Choroid plexus epithelial cell (primary cell): Measurements from ENCODE around the gene PAXX.

ENCODE experiments used
- DNase-seq: peaks from one replicate; pipeline ENCODE4 v3.0.0-alpha.2; 2010; ENCODE audit warnings: low read depth
- H3K4me3 ChIP-seq: 2 replicates; pipeline ENCODE4 v1.5.1; 2011; ENCODE audit warnings: low read depth, mild to moderate bottlenecking, control low read depth, low read length, moderate library complexity
- TF ChIP-seq, protein P1 (sequence below): conservative IDR thresholded peaks from 2 replicates; pipeline ENCODE4 v1.5.1; 2011; ENCODE audit warnings: low read depth, mild to moderate bottlenecking, control low read depth, inconsistent platforms, low read length, moderate library complexity

Gene PAXX

DNA sequence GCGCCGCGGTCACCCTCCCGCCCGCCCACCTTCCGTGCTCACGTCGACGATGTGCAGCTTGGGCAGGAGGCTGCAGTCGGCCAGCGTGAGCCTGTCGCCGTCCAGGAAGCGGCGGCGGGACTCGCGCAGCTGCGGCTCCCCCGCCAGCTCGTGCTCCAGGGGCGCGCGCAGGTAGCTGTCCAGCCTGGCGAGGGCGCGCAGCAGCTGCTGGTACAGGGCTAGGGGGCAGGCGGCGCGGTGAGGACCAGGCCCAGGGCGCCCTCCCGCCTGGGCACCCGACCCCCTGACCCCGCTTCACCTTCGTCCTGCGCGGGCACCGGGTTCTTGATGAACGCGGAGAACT is 2.6 kb downstream of the PAXX start:
- H3K4me3 ChIP-seq, result no peak overlapping the region
- DNase-seq, result no peak
- TF ChIP-seq, protein P1, sequence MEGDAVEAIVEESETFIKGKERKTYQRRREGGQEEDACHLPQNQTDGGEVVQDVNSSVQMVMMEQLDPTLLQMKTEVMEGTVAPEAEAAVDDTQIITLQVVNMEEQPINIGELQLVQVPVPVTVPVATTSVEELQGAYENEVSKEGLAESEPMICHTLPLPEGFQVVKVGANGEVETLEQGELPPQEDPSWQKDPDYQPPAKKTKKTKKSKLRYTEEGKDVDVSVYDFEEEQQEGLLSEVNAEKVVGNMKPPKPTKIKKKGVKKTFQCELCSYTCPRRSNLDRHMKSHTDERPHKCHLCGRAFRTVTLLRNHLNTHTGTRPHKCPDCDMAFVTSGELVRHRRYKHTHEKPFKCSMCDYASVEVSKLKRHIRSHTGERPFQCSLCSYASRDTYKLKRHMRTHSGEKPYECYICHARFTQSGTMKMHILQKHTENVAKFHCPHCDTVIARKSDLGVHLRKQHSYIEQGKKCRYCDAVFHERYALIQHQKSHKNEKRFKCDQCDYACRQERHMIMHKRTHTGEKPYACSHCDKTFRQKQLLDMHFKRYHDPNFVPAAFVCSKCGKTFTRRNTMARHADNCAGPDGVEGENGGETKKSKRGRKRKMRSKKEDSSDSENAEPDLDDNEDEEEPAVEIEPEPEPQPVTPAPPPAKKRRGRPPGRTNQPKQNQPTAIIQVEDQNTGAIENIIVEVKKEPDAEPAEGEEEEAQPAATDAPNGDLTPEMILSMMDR, result no peak

DNA sequence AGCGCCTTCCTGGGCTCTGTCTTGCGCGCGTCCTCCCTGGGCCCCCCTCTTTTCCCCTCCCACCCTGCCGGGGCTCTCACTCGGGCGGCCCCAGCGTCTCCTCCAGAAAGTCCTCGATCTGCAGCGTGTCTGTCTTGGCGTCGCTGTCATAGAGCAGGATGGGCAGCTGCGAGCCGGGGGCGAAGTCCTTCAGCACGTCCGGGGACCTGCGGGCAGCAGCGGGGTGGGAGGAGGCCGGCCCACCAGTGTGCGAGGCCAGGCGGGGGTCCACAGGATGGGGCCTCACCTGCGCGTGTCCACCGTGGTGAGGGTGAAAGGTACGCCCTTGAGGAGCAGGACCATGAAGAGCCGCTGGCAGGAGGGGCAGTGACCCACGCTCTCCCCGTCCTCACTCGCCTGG is 3.1 kb downstream of the PAXX start:
- TF ChIP-seq, protein P1, result no peak
- no peak overlapping the region for H3K4me3 ChIP-seq
- DNase-seq, result no peak

DNA sequence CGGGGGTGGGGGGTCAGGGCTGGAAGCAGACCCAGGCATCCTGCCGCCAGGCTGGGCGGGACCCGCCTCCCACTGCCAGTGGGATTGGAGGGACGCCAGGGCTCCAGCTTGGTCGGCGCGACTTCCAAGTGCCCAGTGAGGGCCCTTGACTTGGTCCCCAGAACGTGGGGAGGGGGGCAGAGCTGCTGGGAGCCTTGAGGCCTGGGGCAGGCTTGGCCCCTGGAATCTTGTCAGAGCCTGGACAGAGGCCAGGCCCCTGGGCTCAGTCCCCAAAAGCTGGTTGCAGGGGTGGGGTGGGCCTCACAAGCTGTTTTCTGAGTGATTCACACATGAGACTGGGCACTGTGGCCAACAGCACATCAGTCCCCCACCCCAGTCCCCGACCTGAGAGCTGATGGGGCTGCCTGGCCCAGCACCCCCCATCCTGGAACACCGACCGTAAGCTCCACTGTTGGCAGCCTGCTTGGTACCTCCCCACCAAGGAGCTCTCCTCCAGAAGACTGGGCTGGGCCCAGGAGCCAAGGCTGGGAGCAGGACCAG is 3.6 kb downstream of the PAXX start:
- TF ChIP-seq, protein P1, result no peak
- no peak for DNase-seq
- peak overlapping the region; percentile 8 for H3K4me3 ChIP-seq

DNA sequence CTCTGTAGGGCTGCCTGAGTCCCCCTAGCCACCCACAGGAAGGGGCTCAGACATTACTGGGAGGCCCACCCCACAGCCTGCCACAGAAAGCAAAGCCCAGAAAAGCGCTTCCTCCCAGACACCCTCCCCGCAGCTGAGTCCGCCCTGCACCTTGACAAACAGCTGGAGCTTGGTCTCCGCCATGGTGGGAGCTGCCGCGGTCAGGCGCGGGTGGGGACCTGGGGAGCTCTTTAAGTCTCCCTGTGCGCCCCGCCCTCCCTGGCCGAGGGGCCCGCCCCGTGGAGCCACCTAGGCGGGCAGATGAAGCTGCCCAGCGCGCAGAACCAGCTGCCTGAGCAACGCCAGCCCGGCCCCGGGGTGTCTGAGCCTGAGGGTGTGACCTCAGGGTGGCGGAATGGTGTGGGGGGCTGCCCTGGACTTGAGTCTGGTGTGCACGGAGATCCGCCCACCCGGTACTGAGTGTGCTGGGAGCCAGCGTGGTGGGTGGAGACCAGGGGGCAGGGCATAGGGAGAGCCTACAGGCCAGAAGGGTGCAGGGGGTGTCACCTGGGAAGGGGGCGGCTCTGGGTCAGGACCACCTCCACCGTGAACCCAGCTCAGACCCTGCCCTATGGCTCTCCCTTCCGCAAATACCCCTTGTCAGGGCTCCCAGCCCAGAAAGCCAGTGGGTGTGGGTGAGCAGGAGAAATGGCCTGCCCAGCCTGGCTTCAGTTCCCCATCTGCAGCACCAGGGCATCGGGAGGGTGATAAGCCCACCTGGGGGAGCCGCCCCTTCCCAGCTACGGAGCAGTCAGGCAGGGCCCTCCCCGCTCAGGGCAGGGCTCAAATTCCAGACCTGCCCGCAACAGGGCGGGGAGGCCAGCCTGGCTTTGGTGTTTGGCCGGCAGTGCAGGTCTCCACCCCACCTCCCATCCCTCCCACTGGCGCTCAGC is 4.4 kb downstream of the PAXX start, which contains the start of gene CLIC3:
Gene CLIC3, minus strand, starts transcription at position 208 of the 932 bp plus-strand sequence. Its CDS starts 25 bp downstream, at position 183.
- H3K4me3 ChIP-seq, result peak within 1 kb of the TSS; percentile 8
- DNase-seq, result no peak
- TF ChIP-seq, protein P1, result no peak

DNA sequence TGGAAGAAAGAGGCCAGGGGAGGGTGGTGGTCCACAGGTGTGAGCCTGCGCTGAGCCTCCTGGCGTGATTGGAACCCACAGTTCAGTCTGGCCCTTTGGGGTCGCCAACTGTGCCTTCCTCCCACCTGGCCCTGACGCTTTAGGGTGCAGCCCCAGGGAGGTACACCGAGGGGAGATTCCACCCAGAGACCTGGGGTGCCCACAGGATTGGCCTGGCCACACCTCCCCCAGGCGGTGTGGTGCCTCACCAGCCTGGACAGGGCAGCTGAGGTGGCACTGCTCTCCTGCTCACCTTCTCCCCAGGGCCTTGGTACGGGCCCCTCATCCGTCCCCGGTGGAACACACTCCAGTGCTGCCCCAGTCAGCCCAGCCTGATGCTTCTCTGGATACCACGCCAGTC is 5.1 kb downstream of the PAXX start:
- no peak for DNase-seq
- TF ChIP-seq, protein P1, result no peak
- no peak overlapping the region for H3K4me3 ChIP-seq

DNA sequence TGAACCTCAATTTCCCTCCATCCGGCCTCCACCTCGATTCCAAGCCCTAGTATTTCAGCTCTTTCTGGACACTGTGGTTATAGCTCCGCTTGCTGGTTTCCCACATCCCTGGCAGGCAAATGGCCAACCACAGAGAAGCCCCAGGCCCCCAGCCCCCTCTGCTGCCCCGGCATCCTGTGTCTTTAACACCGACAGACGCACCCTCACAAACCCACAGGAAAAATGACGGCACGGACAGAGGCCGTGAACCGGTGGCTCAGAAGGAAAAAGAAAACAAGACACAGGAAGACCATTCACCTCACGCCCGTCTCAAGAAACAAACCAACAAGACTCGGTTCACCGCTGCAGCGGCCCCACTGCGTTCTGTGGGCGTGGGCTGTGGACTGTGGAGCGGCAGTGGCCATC is 5.6 kb downstream of the PAXX start:
- TF ChIP-seq, protein P1, result peak; percentile 72
- no peak overlapping the region for H3K4me3 ChIP-seq
- DNase-seq, result peak; percentile 77
